ENCODE measurements around the gene PCSK7. TPM values are rescaled to one million over a fixed set of nuclear protein-coding genes. Genes with fewer than 3 reads are reported as not detected.

PCSK7 gene
- total and polyA plus RNA-seq, 11 donors: 16.9 to 43.4 (median 26.2) TPM

GRCh38 chr11:117197516-117198456 lies 34.1 kb downstream of the PCSK7 start:
- DNase-seq: peak in 3 of 5 donors; percentile 18 to 33 (median 31)
- 65 to 81% (median 75%) methylated on average over 17 of the region's 17 CpGs for WGBS, 4 donors

GRCh38 chr11:117197006-117197405 lies 34.9 kb downstream of the PCSK7 start:
- intact Hi-C loops (cut with DNase I): no loop called here
- WGBS, 4 donors: 90 to 97% (median 93%) methylated on average over 7 of the region's 7 CpGs
- no peak for TF ChIP-seq POLR2A (IDR thresholded peaks at IDR 0.05)
- no peak for TF ChIP-seq CTCF (IDR thresholded peaks at IDR 0.05)
- Histone ChIP-seq H3K36me3 (peaks cover 0 to 53% (median 40%) of the 10 kb centered on the region in 9 donors), H3K4me3 (no peak overlapping the region), H3K9me3 (no peaks in the 10 kb centered on the region), H3K27ac (peak overlapping the region in 2 of 12 donors; percentile 89 to 95), H3K27me3 (no peaks in the 10 kb centered on the region), H3K4me1 (peaks cover 0 to 36% (median 19%) of the 10 kb centered on the region in 12 donors)
- ATAC-seq (no peak), DNase-seq (peak in 2 of 5 donors; percentile 7 to 20)

More at GRCh38 chr11:117197516-117198456, 34.1 kb downstream of the PCSK7 start:
- Histone ChIP-seq H3K4me3 (peak overlapping the region in 8 of 12 donors; percentile 39 to 80 (median 54)), H3K27ac (peak overlapping the region in 11 of 12 donors; percentile 66 to 99 (median 82)), H3K36me3 (peaks cover 0 to 45% (median 38%) of the 10 kb centered on the region in 9 donors), H3K4me1 (peaks cover 0 to 39% (median 19%) of the 10 kb centered on the region in 12 donors), H3K9me3 (no peaks in the 10 kb centered on the region), H3K27me3 (no peaks in the 10 kb centered on the region)
- TF ChIP-seq CTCF (IDR thresholded peaks at IDR 0.05) (peak; percentile 13 to 54 (median 35)), POLR2A (IDR thresholded peaks at IDR 0.05) (no peak)
- intact Hi-C loops (cut with DNase I): loop anchor here in 1 of 10 donors (2.0 kb wide), 1 partner anchor 23 kb away; no protein-coding TSS in a partner anchor
- ATAC-seq: peak in 1 of 4 donors; percentile 6

GRCh38 chr11:117195761-117196160 lies 36.1 kb downstream of the PCSK7 start:
- H3K4me3 ChIP-seq: no peak overlapping the region
- WGBS, 4 donors: 90 to 92% (median 92%) methylated on average over 16 to 19 of the region's 19 CpGs
- H3K9me3 ChIP-seq: no peaks in the 10 kb centered on the region
- peak in 1 of 5 donors; percentile 25 for DNase-seq
- H3K27ac ChIP-seq: no peak overlapping the region
- no peaks in the 10 kb centered on the region for H3K27me3 ChIP-seq
- intact Hi-C loops (cut with DNase I): no loop called here
- no peak for ATAC-seq
- TF ChIP-seq CTCF (IDR thresholded peaks at IDR 0.05) (no peak), POLR2A (IDR thresholded peaks at IDR 0.05) (no peak)
- H3K36me3 ChIP-seq: peaks cover 0 to 64% (median 51%) of the 10 kb centered on the region in 9 donors
- peaks cover 0 to 24% (median 17%) of the 10 kb centered on the region in 12 donors for H3K4me1 ChIP-seq

- no peak overlapping the region for H3K27ac ChIP-seq
Observed at GRCh38 chr11:117195258-117195657, 36.6 kb downstream of the PCSK7 start.

More at GRCh38 chr11:117195258-117195657, 36.6 kb downstream of the PCSK7 start:
- Histone ChIP-seq H3K27me3 (no peaks in the 10 kb centered on the region), H3K36me3 (peaks cover 0 to 69% (median 56%) of the 10 kb centered on the region in 9 donors), H3K9me3 (no peaks in the 10 kb centered on the region), H3K4me3 (no peak overlapping the region), H3K4me1 (peaks cover 0 to 24% (median 15%) of the 10 kb centered on the region in 12 donors)
- TF ChIP-seq POLR2A (IDR thresholded peaks at IDR 0.05) (no peak), CTCF (IDR thresholded peaks at IDR 0.05) (no peak)
- peak in 1 of 5 donors; percentile 16 for DNase-seq
- intact Hi-C loops (cut with DNase I): no loop called here
- 92 to 95% (median 94%) methylated on average over 4 of the region's 4 CpGs for WGBS, 4 donors
- ATAC-seq: no peak
